ENCODE measurements around the gene CD74.

Gene CD74

DNA sequence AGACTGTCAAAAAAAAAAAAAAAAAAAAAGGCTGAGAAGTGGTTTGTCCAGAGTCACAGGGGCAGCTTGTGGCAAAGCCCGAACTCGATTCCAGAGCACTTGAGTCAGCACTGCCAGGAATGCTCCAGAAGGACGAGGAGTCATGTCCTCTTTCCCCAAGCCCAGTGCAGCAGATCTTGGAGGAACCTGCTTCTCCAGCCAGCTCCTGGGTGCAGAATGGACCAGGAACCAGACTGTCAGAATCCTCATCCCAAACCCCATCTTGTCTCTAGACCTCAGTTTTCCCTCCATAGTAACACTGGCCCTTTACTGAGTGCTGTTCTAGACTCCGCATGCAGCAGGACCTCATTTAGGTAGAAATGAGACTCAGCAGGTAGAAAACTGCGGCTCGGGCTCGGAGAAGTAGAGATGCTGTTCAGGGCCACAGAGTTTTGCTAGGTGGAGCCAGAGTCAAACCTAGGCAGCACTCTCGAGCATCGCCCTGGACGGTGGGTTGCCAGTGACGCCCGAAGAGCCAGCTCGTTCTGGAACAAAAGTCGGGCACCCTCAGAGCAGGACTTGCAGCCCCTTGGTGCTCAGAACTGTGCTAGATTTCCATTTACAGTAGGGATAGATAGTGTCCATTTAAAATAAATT, 15.4 kb downstream of the CD74 start:
- TF ChIP-seq CTCF (IDR thresholded peaks at IDR 0.05; ENCODE audit: extremely low read depth, missing control alignments) = no peak
- DNase-seq (ENCODE audit: low spot score) = no peak

- no peak for TF ChIP-seq CTCF (IDR thresholded peaks at IDR 0.05; ENCODE audit: extremely low read depth, missing control alignments)
- no peak for DNase-seq (ENCODE audit: low spot score)
Measured at GRCh38 chr5:150396267-150396666, 16.4 kb downstream of the CD74 start.

- no peak for DNase-seq (ENCODE audit: low spot score)
- no peak for TF ChIP-seq CTCF (IDR thresholded peaks at IDR 0.05; ENCODE audit: extremely low read depth, missing control alignments)
Measured at GRCh38 chr5:150395688-150395975, 17.1 kb downstream of the CD74 start.

DNA sequence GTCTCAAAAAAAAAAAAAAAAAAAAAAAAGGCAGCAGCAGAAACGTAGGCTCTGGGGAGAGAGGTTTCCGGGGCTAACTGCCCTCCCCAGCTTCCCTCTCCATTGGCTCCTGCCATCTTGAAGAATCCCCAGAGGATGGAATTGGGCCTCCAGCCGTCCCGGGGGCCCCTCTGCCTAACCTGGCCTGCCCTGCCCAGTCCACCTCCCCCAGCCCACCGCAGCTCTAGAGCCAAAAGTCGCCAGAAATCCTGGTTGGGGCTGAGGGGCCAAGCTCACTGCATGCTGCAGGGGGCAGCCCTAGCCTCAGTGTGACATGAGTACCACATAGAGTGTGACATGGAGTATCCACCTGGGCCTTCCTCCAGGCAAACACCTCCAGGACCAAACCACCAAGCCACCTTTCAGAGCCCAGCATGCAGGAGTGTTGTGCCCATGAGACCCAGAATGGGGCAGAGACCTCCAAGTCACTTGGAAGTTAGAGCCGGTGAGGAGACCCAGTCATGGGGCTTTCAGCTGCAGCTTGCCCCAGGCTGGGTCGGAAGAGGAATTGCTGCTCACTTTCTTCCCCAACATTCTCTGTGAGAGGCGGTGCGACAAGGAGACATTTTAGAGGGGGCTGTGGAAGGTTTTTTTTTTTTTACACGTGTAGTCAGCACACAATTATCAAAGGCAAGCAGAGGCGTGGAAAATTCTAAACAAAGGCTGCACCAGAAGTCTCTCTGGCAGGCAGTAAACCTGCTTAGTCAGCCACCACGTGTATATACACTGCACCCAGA, 17.6 kb downstream of the CD74 start:
- no peak for TF ChIP-seq CTCF (IDR thresholded peaks at IDR 0.05; ENCODE audit: extremely low read depth, missing control alignments)
- no peak for DNase-seq (ENCODE audit: low spot score)

DNA sequence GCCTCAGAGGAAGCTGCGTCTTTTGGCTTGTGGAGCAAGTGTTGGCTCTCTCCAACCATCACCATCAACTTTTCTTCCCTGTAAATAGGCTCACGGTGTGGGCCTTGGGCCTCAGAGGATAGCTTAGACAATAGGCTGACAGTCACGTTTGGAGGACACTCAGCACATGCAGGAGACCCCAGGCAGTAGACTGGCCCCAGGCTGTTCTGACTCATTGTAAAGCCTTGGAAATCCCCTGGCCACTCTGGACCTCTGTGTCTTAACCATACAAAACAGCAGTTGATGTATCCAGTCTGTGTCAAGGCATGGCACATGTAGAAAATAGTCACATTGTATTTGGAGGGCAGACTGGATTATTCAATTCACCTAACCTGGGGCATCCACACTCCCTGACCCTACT, 18.6 kb downstream of the CD74 start:
- no peak for TF ChIP-seq CTCF (IDR thresholded peaks at IDR 0.05; ENCODE audit: extremely low read depth, missing control alignments)

DNA sequence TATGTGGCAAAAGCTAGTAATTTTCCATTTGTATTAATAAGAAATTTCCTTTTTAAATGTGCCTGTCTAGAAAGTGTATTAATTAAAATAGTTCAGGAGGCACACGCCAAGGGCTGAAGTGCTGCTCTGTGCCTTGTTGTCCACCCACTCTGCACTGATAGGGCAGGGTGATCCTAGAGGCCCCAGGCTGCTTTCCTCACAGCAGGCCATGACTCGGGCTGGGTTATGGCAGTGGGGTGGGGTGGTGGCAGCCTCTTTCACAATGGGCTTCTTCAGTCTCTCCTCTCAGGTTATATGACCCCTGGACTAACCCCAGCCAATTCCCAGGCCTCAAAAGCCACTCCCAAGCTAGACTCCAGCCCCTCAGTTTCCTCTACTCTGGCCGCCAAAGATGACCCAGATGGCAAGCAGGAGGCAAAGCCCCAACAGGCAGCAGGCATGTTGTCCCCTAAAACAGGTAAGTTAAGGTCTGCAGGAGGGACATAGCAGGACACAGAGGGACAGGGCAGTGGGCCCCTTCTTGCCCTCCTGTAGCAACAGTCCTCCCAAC, 19.5 kb downstream of the CD74 start:
- no peak for DNase-seq (ENCODE audit: low spot score)
- TF ChIP-seq CTCF (IDR thresholded peaks at IDR 0.05; ENCODE audit: extremely low read depth, missing control alignments) = no peak

More for the DNA sequence above, 18.6 kb downstream of the CD74 start:
- peak; percentile 67 for DNase-seq (ENCODE audit: low spot score)

DNA sequence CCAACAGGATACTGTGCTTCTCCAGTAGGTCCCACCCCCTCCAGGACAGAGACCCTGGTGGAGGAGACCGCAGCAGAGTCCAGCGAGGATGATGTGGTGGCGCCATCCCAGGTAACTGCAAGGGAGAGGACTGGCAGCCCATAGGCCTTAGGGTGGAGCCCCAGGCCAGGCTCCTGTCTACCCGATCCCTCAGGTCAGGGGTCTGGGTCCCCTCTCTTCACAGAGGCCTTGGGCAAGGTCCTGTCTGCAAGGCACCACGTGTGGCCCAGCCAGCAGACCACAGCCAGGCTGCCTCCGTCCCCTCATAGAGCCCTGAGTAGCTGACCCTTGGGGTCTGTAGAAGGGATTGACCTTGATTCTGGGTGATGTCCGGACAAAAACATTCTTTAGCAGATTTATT, 20.0 kb downstream of the CD74 start:
- TF ChIP-seq CTCF (IDR thresholded peaks at IDR 0.05; ENCODE audit: extremely low read depth, missing control alignments) = no peak

More for the DNA sequence above, 20.0 kb downstream of the CD74 start:
- DNase-seq (ENCODE audit: low spot score) = no peak

All from GM20000 (cell line).